H4 (cell line): ENCODE results near the gene NRXN3. TPM values are rescaled to one million over a fixed set of nuclear protein-coding genes. Genes with fewer than 3 reads are reported as not detected.

ENCODE experiments used
- DNase-seq: peaks from one replicate; pipeline ENCODE4 v3.0.0-alpha.2; 2015; ENCODE audit warnings: low spot score
- total RNA-seq: library from RNA; depleted of rRNA; stranded (reverse); fragments of >200 nt; shearing (Covaris generic); gene quantifications from 2 replicates; pipeline ENCODE4 v1.2.3, GENCODE V29; 2014

The NRXN3 gene
- total RNA-seq, 1 experiment from 2014 or later, result 0.37 TPM

DNA sequence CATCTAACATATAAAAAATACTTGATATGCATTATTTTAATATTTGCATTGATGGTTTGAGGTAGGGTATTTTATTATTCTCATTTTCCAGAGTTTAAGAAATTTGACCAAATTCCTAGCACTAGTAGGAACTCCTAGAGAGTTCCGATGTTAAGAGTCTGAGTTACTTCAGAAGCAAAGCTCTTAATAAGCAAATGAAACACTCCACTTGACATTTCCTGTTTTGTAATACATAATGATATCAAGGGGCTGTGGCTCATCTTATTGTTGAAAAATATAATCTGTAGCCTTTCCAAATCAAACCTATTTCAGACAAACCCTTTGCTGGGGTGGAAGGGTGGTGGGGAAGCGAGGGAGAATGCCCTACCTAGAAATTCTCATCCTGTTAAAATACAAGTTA is 1685.6 kb downstream of the NRXN3 start:
- DNase-seq, result no peak

DNA sequence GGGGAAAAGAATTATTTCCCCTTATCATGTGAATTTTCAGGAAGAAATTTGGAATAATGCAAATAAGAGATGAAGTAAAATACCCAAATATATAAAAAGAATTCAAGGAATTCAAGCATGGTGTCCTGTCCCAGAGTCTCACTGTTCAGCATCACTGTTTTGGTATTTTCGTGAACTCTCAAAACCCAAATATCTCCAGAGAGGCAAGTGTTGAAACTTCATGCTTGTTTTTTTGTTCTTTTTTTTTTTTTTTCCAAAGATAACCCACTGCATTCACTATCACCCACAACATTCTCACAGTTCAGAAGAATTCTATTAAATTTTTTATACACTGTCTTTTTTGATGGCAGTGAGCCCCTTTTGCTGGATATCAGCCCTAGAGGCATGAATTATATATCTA is 1686.2 kb downstream of the NRXN3 start:
- DNase-seq, result no peak

DNA sequence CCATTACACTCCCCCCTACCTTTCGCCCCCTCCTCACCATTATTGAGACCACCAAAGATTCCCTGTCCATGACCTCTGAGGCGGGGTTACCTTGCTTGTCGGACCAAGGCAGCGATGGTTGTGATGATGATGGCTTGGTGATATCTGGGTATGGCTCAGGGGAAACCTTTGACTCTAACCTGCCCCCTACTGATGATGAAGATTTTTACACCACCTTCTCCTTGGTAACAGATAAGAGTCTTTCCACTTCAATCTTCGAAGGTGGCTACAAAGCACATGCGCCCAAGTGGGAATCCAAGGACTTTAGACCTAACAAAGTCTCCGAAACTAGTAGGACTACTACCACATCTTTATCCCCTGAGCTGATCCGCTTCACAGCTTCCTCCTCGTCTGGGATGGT is 1690.9 kb downstream of the NRXN3 start:
- DNase-seq, result no peak

DNA sequence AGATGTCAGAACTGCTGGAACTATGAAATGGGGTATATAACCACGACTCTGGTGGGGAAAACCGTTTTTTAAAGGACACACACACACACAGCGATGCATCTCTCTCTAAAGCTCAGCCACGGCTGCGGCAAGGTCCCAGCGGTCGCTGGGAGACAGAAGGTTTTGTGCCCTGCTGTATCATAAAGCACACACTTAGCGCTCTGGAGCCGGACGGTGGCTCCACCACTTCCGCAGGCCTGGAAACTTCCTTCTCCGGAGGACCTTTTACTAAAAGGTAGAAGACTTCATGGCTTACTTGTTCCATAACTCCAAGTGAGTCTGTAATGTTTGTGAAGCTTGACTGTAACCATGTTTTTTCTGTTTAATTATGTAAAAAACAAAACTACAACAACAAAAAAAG is 1691.9 kb downstream of the NRXN3 start:
- DNase-seq, result no peak

DNA sequence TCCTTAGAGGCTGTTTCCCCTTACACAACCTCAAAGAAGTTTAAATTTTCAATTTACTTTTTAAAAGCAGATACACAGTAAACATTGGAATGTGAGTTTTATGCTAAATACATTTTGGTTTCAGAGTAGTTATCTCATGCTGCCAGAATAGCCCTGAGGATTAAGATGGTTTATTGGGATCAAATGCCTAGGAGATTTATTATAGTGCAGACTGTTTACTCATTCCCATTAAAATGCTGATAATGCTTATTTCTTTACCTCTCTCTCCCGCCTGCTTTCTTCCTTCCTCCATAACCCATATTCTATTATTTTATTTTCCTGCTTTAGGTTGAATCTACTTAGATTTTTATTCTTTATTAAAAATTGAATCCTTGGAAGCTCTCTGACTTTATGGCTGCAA is 1701.0 kb downstream of the NRXN3 start:
- DNase-seq, result no peak

- no peak for DNase-seq
Measured at GRCh38 chr14:79878229-79878628, 1708.1 kb downstream of the NRXN3 start.

- DNase-seq, result no peak
Measured at GRCh38 chr14:79878785-79879184, 1708.6 kb downstream of the NRXN3 start.

DNA sequence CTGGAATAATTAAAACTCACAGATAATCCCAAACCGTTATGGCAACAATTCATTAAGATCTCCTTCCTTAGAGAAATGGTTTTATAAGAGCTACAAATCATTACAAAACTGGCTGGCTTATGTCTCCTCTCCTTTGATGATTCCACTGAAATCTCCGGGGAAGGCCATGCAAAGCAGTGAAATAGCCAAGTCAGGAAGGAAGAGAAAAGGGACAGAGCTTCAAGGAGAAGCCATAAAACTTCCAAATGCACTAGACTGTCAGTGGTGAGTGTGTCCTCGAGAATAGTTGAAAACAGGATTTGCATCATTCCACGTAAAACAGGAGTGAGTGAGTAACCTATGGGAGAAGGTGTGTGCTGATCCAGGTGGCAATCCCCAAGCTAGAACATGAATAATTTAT is 1711.1 kb downstream of the NRXN3 start:
- DNase-seq, result no peak

- no peak for DNase-seq
Measured at GRCh38 chr14:79890527-79890926, 1720.4 kb downstream of the NRXN3 start.

- DNase-seq, result no peak
Measured at GRCh38 chr14:79896009-79896408, 1725.8 kb downstream of the NRXN3 start.

DNA sequence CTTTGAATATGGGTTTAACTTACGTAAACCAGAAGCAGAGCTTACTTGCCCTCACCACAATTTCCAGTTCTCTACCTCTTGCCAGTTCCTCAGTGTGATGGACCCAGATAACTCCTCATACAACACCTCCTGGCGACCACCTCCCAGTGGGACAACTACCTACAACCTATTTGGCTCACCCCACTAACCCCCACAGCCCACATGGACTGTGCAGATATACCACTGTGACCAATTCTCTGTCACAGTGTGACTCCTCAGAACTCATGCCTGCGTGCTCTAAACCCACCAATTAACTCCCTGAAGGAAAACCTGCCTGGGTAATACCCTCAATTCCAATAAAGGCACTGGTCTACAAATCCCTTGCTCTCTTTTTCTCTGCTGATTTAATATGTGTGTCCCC is 1729.4 kb downstream of the NRXN3 start:
- DNase-seq, result no peak

DNA sequence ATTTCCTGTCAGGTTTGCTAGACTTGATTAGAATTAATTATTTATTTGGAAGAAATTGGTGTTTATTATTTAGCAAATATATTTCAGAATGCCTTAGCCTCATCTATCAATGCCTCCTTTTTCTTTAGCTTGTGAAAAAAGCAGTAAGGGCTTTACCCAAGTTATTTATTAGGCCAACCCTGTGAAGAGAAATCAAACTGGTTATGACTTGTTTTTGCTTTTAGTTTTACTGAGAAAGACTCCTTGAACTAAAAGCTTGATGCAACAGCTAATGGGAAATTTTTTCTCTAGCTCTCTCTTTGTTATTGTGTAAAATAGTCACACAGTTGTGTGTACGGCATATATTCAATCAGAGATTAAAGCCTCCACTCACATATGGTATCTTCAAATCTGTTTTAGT is 1734.3 kb downstream of the NRXN3 start:
- DNase-seq, result no peak

- DNase-seq, result no peak
Measured at GRCh38 chr14:79906994-79907393, 1736.8 kb downstream of the NRXN3 start.

- no peak for DNase-seq
Measured at GRCh38 chr14:79910086-79910485, 1739.9 kb downstream of the NRXN3 start.

DNA sequence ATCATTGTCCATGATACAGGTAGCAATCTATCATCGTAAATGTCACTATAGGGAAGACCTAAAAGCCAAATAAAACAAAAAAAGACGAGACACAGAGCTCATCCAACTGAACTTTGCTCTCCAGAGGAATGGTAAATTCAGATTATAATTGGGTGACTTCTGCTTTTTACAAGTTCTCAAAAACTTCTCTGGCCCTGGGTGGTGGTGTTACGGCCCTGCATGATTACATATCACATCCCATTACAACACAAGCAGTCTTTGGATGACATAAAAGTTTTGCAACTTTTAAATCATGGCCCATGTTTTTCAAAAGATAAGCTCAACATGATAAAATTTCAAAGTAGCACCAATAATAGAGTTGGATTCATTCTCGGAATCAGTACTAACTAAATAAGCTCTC is 1741.6 kb downstream of the NRXN3 start:
- DNase-seq, result no peak

- DNase-seq, result no peak
Measured at GRCh38 chr14:79914595-79914994, 1744.4 kb downstream of the NRXN3 start.

DNA sequence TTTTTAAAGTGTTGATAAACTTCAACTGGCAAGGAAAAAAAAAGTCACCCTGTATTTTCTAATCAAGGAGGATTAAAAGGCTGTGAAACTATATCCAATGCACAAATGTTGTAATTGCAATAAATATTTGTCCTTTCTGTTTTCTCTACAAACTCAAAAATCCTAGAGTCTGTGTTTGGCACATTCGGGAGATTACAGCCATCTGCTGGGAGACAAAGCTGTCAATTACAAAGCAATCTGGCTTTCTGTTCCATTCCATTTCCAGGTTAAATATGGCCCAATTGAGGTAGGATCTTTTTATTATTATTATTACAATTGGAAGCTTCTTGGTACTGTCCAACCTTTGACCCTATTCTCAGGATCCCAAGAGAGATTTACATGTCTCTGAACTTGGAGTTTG is 1745.2 kb downstream of the NRXN3 start:
- DNase-seq, result no peak

DNA sequence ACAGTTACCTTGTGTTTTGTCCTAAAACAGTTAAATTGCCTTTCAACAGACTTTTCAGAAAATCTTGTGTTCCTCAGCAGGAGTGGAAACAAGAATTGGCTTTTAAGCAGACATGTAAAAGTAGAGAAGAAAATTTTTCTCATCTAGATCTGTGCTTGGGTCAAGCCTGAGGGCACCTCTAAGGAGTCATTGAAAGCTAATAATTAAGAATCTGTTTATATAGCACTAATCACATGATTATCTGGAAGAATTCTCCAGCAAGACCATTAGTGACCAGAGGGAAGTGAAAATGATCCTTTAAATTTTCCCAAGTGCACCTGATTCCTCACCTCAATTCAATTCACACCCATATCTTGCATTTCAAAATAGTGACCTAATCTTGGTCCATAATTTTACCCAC is 1746.1 kb downstream of the NRXN3 start:
- DNase-seq, result no peak

DNA sequence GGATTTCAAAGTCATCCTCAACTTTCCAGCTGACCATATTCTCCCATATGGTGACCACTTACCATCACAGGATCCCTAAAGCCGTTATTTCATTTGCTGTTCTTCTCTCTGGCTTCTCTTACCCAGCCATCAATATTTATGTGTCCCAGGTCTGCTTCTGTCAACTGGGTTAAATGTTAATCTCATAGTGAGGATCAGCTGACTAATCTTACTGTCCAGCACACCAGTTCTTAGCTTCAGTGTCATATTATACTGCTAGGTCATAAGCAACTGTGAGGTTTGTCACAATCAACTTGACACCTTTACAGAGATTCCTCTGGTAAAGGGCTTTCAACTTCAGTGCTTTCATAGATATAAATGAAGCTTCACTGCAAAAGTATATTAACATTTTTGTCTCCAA is 1746.7 kb downstream of the NRXN3 start:
- no peak for DNase-seq
